DND-41 (cell line): ENCODE data around the gene APMAP.

Source experiments
- CTCF ChIP-seq: IDR thresholded peaks from 2 replicates; pipeline ENCODE4 v1.5.1; 2012; ENCODE audit warnings: borderline replicate concordance, low read length, moderate library complexity, mild to moderate bottlenecking; ENCODE audit not compliant: poor library complexity, severe bottlenecking; ENCODE audit errors: extremely low read depth
- EZH2 ChIP-seq: IDR thresholded peaks from 3 replicates; pipeline ENCODE4 v1.6.1; 2012; ENCODE audit warnings: borderline replicate concordance, low read depth, mild to moderate bottlenecking, moderate library complexity, low read length, inconsistent platforms; ENCODE audit not compliant: severe bottlenecking

GRCh38 chr20:25030649-25031207 is 38.2 kb upstream of the APMAP start:
- TF ChIP-seq CTCF (no peak), EZH2 (no peak)
